ENCODE results near the gene CCDC82. TPM values are rescaled to one million over a fixed set of nuclear protein-coding genes. Genes with fewer than 3 reads are reported as not detected.

CCDC82 gene
- total RNA-seq, 3 donors from 2014 or later, result 16.5 to 26.0 (median 22.2) TPM

DNA sequence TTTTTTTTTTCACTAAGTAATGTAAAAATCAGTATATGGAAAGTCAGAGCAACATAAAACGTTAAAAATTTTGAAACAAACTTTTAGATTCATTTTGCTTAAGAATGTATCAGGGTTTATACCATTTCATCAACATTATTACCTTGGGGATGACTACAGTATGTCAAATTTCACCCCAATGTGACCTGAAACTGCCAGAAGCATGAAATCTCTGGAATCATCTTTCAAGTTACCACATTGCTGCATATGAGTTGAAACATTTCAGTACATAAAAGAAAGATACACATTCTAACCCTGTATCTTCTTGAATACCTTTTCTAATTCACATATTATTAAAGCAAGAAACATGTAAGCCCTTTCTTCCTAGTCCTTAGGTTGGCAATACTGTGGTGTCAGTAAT is 79.5 kb downstream of the CCDC82 start:
- intact Hi-C loops (cut with DNase I, micrococcal nuclease), result no loop called here
- Histone ChIP-seq H3K36me3 (ENCODE audit: low read depth) (no peaks in the 10 kb centered on the region), H3K4me1 (ENCODE audit: low read depth) (peaks cover 60% of the 10 kb centered on the region), H3K4me3 (no peak overlapping the region), H3K9me3 (no peaks in the 10 kb centered on the region)
- no peak for ATAC-seq
- DNase-seq, result no peak
- TF ChIP-seq, protein P1, sequence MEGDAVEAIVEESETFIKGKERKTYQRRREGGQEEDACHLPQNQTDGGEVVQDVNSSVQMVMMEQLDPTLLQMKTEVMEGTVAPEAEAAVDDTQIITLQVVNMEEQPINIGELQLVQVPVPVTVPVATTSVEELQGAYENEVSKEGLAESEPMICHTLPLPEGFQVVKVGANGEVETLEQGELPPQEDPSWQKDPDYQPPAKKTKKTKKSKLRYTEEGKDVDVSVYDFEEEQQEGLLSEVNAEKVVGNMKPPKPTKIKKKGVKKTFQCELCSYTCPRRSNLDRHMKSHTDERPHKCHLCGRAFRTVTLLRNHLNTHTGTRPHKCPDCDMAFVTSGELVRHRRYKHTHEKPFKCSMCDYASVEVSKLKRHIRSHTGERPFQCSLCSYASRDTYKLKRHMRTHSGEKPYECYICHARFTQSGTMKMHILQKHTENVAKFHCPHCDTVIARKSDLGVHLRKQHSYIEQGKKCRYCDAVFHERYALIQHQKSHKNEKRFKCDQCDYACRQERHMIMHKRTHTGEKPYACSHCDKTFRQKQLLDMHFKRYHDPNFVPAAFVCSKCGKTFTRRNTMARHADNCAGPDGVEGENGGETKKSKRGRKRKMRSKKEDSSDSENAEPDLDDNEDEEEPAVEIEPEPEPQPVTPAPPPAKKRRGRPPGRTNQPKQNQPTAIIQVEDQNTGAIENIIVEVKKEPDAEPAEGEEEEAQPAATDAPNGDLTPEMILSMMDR (IDR thresholded peaks at IDR 0.05), result no peak

DNA sequence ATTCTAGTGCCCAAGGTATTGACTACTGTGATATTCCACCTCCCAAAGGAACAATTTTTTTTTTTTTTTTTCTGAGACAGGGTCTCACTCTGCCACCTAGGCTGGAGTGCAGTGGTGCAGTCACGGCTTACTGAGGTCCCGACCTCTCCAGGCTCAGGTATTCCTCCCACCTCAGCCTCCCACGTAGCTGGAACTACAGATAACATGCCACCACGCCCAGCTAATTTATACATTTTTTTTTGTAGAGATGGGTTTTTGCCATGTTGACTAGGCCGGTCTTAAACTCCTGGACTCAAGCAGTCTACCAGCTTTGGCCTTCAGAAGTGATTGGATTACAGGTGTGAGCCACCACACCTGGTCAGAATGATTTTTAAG is 80.1 kb downstream of the CCDC82 start:
- no peak overlapping the region for H3K4me3 ChIP-seq
- ATAC-seq (no peak), DNase-seq (no peak)
- intact Hi-C loops (cut with DNase I, micrococcal nuclease), result loop anchor here in 1 of 2 donors (5.0 kb wide), 1 partner anchor 33 kb away; the partner anchor contains the start of gene MAML2
- H3K9me3 ChIP-seq, result no peaks in the 10 kb centered on the region
- H3K36me3 ChIP-seq (ENCODE audit: low read depth), result no peaks in the 10 kb centered on the region
- TF ChIP-seq, protein P1 (IDR thresholded peaks at IDR 0.05), result no peak
- peaks cover 54% of the 10 kb centered on the region for H3K4me1 ChIP-seq (ENCODE audit: low read depth)

DNA sequence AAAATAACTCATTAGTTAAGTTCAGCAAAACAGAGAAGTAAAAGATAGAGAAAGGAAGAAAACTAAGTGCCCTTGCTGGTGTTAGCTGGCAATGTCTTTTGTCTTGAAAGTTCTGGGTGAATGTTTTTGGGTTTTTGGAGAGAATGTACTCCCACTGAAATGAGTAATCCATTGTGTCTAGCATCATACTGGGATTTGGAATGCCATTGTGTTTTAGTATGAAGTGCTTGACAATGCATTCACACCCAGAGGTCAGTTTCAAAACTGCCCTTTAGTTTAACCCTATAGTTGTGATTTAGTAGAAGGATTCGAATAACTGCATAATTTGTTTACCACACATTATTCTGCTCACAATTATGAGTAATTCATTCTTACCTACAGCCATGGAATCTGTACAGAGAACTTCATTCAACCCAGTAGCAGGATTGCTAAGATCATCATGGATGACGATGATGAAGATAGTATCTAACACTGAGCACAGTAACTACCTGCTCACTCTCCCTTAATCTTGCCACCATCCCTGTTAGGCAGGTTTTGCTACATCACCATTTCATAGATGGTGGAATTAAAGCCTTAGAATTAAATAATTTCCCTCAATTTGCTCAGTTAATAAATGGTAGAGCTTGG is 80.6 kb downstream of the CCDC82 start:
- DNase-seq, result no peak
- no peaks in the 10 kb centered on the region for H3K9me3 ChIP-seq

DNA sequence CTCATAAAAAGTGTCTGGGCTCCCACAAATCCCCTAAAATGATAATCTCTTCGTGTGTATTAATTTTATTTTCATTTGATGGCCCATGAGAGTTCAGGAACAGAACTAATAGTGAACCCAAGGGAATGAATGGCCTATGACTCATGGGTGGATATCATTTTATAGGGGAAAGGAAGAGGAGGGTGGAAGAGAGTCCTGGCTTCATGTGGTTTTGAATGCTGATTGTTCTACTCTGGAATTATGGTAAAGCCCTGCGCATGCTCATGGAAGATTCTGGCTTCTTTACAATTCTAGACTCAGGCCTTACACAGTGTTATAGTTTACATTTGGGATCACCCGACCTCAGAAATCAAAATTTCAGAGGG is 82.0 kb downstream of the CCDC82 start:
- H3K4me3 ChIP-seq, result no peak overlapping the region
- intact Hi-C loops (cut with DNase I, micrococcal nuclease), result loop anchor here in 1 of 2 donors (5.0 kb wide), 1 partner anchor 35 kb away; the partner anchor contains the start of gene MAML2
- peak in 1 of 3 donors; percentile 57 for DNase-seq
- H3K9me3 ChIP-seq, result no peaks in the 10 kb centered on the region
- no peaks in the 10 kb centered on the region for H3K36me3 ChIP-seq (ENCODE audit: low read depth)
- TF ChIP-seq, protein P1 (IDR thresholded peaks at IDR 0.05), result no peak
- peak; percentile 77 for ATAC-seq
- H3K4me1 ChIP-seq (ENCODE audit: low read depth), result peaks cover 63% of the 10 kb centered on the region

More for the DNA sequence above, 80.6 kb downstream of the CCDC82 start:
- no peak overlapping the region for H3K4me3 ChIP-seq
- H3K36me3 ChIP-seq (ENCODE audit: low read depth), result no peaks in the 10 kb centered on the region
- TF ChIP-seq, protein P1 (IDR thresholded peaks at IDR 0.05), result no peak
- peaks cover 54% of the 10 kb centered on the region for H3K4me1 ChIP-seq (ENCODE audit: low read depth)
- intact Hi-C loops (cut with DNase I, micrococcal nuclease), result loop anchor here in 1 of 2 donors (5.0 kb wide), 1 partner anchor 33 kb away; the partner anchor contains the start of gene MAML2
- ATAC-seq, result no peak

DNA sequence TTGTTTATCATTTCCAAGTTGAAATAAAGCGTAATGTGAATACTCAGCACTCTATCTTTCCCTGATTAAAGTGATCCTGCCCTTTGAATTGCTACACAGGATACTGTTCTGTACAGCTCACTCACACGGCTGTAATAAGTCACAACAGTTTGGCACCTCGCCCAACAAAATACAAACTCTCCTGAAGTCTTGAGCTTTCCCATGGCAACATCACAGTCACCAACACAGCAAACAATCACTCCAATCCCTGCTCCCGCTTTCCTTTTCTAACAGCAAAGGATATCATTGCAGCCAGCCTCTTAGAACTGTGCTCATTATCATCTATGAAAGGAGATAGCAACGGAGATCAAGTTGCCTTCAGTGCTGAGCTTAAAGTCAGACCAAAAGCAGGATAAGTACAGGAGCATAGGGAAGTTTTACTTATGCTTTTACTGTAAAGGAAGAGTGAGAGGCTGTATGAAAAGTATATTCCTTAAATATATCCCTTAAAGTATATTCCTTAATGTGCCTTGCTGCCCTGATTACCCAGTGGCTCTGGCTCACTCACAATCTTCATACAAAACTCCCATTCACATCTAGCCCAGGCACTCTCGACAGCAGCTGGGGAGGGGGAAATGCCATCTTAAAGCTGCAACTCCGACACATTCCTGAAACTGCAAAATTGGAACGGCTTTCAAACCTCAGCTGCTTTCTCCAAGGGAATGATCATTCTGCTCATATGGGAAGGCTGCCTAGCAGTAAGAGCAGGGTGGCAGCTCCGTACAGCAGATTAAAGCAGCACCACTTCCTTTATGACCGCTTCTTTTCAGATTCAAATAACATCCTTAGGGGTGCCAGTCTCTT is 82.6 kb downstream of the CCDC82 start:
- DNase-seq, result peak in 1 of 3 donors; percentile 94
- no peak overlapping the region for H3K4me3 ChIP-seq
- peak; percentile 86 for ATAC-seq
- H3K9me3 ChIP-seq, result no peaks in the 10 kb centered on the region
- TF ChIP-seq, protein P1 (IDR thresholded peaks at IDR 0.05), result no peak
- peaks cover 69% of the 10 kb centered on the region for H3K4me1 ChIP-seq (ENCODE audit: low read depth)
- intact Hi-C loops (cut with DNase I, micrococcal nuclease), result loop anchor here in 1 of 2 donors (5.0 kb wide), 1 partner anchor 35 kb away; the partner anchor contains the start of gene MAML2
- H3K36me3 ChIP-seq (ENCODE audit: low read depth), result no peaks in the 10 kb centered on the region
